Stimulated activated CD8-positive, alpha-beta memory T cell treated with anti-CD3 and anti-CD28 coated beads, Interleukin-15, amount 100 ng/mL, for 1 hour (primary cell): ENCODE measurements around the gene LYPD6B.

Source experiments
- DNase-seq: peaks from one replicate; pipeline ENCODE4 v3.0.0-alpha.2; 2020; ENCODE audit warnings: low read depth

Gene LYPD6B

DNA sequence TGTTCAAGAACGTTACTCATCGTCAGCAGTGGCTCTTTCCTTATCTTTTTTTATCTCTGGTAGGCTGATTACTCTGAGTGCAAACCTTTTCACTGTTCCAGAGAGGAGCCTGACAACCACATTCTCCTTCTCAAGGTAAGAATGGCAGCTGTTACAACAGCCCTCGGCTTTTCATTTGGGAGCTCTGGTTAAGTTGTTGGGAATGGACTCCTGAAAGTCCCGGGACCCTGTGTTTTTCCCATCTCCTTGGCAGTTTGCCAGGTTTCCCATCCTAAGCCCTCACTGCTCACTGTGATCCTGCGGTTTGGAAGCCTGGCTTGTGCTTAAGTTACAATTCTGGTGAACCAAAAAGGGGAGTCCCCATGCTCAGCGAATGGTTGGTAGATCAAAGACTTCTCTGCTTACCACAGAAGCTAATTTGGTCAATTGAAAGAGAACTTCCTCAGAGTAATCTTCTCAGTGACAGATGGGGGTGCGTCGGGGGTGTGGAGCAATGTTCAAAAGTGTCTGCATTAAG lies 122.3 kb downstream of the LYPD6B start:
- no peak for DNase-seq

DNA sequence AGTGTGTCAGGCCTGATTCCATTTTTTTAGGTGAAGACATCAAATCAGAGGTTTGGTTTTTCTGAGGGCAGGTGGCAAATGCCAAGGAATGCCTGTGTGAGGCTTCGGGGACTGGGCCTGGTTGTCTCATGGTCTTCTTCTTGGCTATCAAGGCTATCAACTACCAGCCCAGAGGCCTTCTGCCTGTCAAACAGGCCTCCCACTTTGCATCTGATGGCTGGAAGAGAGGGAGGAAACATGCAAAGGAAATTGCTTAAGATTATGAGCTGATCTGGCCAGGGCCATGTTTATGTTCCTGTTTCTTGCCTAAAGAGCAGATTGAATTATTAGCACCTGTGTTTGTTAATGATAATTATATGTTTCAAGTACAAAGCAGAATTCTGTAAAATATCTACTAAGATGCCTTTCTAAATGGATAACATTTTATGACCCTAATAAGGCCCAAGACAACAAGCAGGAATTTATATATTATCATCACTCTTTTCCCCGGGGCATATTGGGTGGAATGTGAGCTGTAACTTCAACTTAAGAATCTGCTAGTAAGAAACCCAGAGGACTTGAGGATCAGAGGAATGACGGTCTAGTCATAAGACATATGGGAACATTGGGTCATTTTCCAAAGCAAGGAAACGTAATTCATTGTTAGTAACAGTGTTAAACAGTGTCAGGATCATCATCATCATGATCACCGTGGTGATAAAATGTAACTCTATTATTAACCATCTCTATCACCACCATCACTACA lies 123.2 kb downstream of the LYPD6B start:
- DNase-seq, result no peak

DNA sequence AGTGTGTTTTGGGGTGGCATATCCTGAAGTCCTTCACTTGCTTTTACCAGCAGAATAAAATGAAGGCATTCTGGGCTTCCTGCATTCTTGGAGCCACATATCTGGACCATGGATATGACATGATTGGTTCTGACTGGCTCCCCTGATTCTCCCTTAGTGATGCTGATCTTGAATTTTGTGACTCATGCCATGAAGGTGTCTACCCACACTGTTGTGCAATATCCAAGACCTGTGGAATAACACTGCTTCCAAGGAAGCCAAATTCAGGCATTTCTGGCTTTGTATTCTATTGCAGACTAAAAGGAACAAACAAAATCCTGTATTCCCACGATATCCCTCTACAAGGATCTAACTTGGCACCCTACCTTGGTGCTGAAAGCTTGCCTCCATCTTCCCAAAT lies 125.8 kb downstream of the LYPD6B start:
- no peak for DNase-seq

DNA sequence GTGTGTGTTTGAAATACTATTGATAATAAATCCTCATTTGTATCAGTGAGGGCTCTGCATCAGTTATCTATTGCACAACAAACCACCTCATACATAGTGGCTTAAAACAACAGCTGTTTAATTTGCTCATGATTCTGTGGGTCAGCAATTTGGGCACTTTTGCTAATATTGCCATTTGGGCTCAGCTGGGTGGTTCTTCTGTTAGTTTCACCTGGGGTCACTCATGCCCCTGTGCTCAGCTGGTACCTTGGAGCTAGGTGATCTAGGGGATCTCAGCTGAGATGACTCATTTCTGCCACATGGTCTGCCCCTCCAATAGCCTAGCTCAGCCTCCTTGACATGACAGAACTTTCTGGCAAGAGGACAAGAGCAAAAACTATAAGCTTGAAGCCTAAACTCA lies 126.3 kb downstream of the LYPD6B start:
- DNase-seq, result no peak

DNA sequence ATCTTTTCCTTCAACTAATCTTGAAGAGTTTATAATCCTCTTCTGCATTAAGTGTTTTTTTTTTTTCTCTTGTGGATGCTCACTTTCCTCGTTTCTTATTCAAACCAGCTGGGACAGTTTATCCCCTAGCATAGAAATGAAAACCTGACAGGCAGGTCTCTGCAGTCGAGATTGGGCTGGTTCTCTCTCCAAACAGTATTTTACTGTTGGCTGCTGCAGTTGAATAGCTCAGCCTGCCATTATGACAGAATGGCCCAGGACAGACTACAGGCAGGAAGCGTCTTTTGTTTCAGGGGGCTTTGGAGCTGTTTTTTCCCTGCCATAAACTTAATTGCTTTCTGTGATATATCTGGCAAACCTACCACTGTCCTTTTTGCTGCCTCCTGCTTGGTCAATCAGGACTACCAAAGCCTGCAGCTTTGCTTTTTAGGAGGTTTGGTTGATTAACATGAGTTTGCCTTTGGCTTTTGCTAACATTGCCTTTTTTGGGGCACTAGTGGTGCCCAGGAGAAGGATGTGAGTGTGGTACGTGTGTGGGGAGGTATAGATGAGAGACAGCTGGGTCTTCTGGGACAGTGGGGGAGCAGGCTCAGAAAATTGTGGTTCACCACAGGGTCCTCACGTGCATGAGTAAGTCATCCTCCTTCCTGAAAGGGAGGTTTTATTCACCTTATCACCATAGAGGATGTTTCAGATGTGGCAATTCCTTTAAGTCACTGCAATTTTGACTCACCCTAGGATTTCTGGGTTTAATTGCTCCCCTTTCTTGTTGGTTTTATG lies 128.7 kb downstream of the LYPD6B start:
- no peak for DNase-seq

DNA sequence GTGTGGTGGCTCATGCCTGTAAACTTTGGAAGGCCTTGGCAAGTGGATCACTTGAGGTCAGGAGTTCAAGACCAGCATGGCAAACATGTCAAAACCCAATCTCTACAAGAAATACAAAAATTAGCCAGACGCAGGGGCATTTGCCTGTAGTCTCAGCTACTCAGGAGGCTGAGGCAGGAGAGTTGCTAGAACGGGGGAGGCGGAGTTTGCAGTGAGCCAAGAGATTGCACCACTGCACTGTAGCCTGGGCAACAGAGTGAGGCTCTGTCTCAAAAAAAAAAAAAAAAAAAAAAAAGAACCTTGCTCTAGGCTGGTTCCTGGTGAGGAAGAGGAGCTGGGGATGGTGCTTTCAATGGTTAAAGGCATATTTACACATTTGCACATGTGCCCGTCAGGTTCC lies 129.4 kb downstream of the LYPD6B start:
- no peak for DNase-seq

DNA sequence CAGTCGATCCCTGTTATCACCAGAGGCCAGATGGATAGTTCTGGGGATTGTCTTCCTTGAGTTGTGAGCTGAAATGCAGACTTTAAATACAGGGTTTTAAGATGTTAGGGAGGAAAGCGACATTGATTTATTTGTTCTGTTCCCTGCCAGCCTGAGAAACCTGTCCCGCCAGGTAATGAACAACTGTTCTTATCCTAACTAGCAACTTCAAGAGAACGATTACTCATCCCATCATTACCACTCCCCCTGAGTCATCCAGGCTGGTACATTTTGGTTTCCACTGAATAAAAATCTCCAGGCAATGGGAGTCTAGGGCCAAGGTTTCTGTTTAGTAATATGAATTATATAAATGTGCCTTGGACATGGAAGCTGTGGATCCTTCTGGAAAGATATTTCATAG lies 131.2 kb downstream of the LYPD6B start:
- no peak for DNase-seq

DNA sequence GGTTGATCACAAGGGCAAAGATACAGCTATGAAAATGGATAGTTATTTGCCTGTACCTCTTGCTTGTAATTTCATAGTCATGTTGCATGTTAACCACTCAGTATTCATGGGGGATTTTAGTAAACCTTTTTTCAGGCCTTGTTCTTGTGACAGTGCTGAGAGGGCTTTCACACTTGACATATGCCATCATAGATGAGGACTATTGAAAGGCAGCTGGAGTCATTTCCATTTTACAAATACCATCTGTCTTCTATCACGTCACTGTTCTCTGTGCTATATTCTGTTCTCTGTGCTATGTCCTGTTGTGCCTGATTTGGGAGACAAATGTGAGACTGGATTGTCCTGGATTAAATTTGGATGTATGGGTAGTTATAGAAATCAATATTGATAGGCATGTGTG lies 131.7 kb downstream of the LYPD6B start:
- no peak for DNase-seq

DNA sequence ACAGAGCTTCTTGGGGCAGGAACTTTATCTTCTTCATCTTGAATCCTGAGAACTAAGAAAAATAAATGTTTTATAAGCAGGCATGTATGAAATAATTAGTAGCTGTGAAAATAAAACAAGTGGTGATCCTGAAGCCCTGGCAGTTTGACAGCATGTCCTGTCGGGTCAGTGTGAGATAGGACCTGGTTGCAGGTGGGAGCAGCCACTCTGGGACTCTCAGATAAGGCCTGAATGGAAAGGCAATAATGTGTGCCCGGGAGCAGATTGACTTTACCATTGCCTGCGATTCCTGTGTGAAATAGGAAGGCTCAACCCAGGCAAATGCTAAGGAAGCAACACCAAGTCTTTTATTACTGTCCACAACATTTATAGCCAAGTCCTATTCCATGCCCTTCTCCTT lies 132.4 kb downstream of the LYPD6B start:
- DNase-seq, result no peak

DNA sequence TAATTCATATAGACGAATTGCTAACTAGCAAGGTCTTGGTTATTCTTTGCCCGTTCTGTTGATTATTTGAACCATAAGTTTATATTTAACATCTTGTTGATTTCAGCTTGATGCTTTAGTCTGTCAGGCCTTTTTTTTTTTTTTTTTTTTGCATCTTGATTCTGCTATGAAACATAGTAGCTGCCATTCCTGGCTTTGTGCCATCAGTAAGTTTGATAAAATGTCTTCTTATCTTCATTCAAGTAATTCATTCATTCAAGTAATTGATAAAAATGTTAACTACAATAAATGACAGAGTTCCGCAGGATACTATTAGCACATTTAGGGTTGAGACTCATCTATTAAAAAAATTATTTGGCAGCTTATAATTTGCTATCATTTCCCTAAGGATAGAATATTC lies 134.7 kb downstream of the LYPD6B start:
- no peak for DNase-seq

DNA sequence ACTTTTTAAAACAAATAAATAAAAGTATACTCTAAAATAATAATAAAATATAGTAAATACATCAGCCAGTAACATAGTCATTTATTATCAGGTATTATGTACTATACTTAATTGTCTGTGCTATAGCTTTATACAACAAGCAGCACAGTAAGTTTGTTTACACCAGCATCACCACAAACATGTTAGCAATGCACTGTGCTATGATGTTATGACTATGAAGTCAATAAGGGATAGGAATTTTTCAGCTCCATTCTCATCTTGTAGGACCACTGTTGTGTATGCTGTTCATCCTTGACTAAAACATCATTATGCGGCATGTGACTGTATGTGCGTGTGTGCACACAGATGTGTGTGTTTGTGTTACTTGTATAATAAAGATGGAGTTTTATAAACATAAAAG lies 137.5 kb downstream of the LYPD6B start:
- DNase-seq, result no peak

DNA sequence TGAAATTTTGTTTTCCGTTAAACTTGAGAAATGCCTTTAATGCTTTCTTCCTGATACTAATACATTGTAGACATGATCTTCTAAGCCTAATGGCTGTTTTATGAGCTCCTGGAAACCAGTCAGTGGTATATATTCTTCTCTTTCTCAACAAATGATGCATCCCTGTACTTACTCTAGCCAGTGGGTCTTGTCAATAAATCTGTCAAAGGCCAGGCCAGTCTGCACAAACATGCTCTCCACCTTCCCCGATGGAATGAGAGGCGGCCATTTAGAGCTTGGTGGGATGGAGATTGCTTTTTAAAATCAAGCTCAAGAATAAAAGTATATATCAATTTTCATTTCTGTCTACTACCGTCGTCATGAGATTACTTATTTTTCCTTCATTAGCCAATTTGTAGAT lies 140.1 kb downstream of the LYPD6B start:
- DNase-seq, result no peak

DNA sequence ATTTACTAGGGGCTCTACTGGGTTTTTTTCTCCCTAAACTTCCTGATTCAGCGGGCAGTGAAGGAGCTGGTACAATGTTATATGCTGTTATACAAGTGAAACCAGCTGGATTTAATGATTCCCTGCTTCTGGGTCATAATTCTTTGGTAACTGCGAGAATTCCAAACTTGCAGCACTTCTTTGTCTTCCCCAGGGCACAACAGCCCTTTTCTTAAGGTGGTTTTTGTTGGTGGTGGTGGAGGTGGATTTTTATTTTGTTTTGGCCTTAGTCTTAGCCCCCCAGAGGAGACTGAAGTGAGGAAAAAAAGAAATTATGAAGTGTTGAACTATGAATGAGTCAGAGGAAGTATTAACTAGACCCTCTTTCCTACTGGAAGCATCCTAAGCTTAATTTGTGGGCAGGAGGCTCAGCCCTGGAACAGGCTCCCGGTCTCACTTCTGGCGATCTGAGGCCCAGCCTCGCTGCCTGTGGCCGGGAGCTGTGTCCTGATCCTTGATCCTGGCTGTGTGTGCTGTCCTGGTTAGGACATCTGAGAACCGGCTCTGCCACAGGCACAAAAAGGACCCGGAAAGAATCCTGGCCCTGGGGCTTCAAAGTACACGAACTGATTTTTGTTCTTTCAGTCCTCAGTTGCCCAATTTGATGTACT lies 141.9 kb downstream of the LYPD6B start:
- DNase-seq, result no peak

DNA sequence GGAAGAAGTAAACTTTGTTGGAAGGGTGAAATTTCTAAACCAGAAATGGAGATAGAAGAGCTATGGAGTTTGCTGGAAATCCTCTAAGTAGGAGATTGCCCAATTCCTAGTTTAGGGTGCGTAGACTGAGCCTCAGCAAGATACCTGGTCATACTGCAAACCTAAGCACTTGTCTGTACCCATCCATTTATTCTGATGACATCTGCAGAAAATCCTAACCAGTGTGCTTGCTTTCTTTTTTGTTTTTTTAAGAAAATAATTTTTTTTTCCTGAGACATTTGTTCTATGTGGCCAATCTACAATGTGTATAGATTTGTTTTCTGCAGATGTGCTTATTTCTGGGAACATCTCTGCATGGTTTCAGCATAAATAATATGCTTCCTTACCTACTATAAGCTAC lies 144.7 kb downstream of the LYPD6B start:
- no peak for DNase-seq

DNA sequence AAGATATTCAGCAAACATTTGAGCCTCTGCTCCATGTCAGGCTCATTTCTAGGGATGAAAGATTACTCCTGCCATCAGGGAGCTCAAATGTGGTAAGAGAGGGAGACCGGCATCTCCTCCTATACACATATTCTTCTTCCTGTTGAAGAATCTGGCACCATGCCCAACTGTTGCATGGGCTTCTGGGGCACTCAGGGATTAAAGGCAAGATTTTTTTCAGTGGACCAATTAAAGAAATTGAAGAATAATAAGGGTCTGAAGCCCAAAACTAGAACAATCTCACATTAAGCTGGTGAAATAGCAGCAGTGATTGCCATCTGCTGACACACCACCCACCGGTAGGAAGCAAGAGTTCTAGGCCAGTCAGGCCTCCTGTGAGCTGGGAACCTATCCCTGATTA lies 146.5 kb downstream of the LYPD6B start:
- DNase-seq, result no peak

DNA sequence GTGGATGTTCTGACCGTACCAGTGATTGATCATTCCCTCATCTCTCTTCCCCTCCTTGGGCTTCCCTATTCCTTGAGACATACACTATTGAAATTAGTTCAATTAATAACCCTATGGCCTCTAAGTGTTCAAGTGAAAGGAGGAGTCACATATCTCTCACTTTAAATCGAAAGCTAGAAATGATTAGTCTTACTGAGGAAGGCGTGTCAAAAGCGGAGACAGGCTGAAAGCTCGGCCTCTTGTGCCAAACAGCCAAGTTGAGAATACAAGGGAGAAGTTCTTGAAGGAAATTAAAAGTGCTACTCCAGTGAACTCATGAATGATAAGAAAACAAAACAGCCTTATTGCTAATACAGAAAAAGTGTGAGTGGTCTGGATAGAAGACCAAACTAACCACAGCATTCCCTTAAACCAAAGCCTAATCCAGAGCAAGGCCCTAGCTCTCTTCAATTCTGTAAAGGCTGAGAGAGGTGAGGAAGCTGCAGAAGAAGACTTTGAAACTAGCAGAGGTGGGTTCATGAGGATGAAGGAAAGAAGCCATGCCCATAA lies 147.5 kb downstream of the LYPD6B start:
- DNase-seq, result no peak

DNA sequence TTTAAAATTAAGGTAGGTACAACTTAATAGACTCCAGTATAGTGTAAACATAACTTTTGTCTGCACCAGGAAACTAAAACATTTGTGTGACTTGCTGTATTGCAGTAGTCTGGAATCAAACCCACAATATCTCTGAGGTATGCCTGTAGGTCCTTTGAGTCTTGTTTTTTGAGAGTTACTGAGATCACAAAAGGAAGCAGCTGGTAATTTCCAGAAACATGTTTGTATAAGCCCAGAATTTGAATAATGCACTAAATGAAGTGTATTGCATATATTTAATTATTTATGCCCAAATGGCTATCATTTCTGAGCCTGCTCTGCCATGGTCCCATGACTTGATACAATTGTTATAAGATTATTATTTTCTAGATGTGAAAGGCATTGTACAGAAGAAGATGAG lies 148.6 kb downstream of the LYPD6B start:
- DNase-seq, result no peak

DNA sequence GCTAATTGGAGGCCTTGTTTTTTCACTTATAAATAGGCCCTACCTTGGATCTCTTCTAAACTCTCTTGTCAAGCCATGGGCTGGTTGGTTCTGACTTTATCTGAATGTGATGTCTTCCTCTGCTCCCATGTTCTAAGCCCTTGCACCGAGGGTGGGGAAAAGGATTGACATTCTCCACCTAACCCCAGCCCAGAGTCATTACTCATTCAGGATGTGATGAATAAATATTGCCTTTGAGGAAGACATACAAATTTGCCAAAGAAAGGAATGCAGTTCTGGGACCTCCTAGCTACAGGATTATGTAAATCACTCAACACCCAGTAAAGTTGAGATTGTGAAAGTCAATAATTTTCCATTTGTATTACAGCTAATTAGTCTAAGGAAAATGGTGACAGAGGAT lies 149.8 kb downstream of the LYPD6B start:
- no peak for DNase-seq

DNA sequence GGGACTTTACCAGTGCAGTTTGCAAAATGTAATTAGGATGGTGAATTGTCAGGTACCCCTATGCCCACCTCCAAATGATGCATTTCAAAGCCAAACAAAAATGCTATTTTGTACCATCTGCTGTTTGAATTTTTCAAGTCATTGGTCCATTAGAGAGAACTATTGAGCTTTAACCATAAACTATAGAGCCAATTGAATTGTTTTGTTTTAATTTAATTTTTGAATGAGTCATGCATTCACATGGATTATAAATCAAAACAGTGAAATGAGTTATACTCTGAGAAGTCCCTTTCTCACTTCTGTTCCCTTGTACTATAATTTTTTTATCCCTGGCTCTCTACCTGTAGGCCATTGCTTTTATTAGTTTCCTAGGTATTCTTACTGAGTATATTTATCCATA lies 151.3 kb downstream of the LYPD6B start:
- no peak for DNase-seq

DNA sequence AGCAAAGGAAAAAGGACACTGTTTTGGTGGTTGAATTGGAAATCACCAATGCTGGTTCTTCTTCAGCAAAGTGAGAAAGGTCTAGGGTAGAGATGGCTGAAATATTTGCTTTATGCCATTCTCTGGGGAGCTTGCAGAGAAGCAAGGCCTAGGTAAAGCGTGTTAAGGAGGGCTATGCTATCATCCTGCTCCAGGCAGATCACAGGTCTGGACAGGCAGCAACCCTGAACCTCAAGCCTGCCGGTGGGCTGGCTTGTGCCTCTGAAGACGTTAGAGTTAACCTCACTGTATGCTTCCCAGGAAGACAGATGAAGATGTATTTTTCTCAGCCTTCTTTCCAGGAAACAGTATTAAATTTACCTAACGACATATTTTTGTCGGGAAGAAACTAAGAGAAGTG lies 153.4 kb downstream of the LYPD6B start:
- DNase-seq, result no peak

DNA sequence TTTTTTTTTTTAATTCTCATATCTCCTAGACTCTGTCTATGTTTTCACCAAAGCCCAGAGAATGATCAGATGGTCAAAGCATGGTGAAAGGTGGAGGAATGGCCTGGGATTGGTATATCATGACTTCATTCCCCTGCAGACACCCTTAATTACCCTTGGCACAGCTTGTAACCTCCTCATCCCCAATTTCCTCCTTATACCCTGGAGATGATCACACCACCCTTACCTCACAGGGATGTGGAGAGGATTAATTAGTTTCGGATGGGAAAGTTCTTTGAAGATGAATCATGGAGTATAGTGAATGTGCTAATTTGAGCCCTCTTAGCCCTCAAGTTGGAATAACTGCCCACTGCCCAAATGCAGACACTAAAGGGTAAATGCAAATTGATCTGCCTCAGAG lies 153.9 kb downstream of the LYPD6B start:
- DNase-seq, result no peak

DNA sequence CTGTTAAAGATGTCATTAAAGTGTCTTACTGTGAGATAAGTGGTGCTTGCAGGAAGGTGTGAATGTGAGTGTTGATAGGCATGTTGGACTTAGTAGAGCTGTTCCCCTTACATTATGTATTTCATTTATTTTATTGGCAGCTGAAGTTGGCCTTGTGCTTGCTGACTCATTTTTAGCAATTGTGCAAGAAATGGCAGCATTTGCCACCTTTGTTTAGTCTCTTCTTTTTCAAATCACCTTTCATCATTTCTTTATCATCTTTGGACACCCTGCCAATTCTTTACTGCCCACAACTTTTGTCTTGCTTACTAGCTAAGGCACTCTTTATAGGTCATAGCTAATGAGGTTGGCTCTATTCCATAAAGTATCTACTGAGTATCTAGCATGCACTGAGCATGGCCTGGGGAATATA lies 161.6 kb downstream of the LYPD6B start:
- no peak for DNase-seq

DNA sequence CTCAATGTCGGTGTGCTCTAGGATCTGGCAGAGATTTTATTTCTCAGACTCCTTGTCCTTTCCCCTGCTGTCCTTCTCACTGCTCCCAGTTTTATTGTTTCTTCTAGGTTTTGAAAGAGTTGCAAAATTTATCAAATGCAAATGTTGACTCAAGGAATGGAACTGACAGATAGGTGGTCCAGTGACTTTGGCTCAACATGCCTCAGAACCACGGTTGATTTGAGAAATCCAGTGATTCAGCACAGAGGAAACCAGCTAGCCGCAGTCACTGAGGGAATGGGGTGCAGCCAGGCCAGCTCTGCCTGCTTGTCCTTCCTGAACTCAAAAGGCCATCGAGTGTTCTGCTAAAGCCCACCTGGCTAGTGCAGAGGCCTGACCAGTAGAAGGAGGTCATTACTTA lies 166.2 kb downstream of the LYPD6B start:
- DNase-seq, result no peak
